Measurements from ENCODE around the gene PTDSS2. TPM values are rescaled to one million over a fixed set of nuclear protein-coding genes. Genes with fewer than 3 reads are reported as not detected.

PTDSS2 gene
- total and polyA plus RNA-seq, 2 of the 4 experiments (the other 2 are of a cell fraction), result 23.5 to 26.6 TPM

GRCh38 chr11:422249-422656, 27.8 kb upstream of the PTDSS2 start:
- H4K20me1 ChIP-seq (ENCODE audit: insufficient read depth, low read length), result no peaks in the 10 kb centered on the region
- WGBS, 2 experiments (ENCODE audit: extremely low coverage in 2 of 2, insufficient read length in 1 of 2), result 14% methylated on average over 1 of the region's 10 CpGs; no CpG with 5 or more reads in 1 of the 2 experiments

More at GRCh38 chr11:422249-422656, 27.8 kb upstream of the PTDSS2 start:
- in situ Hi-C loops (cut with MboI; ENCODE audit: low sequenced_read_pairs), result no loop called here
- Histone ChIP-seq H3K18ac (ENCODE audit: low read depth, low read length) (no peak overlapping the region), H2BK20ac (ENCODE audit: low read depth, low read length) (no peak overlapping the region), H3K4me2 (ENCODE audit: low read depth, low read length) (no peak overlapping the region), H2BK15ac (ENCODE audit: low read depth, low read length) (no peak overlapping the region), H2BK5ac (ENCODE audit: low read depth, low read length, poor library complexity, severe bottlenecking) (no peak overlapping the region), H3K27me3 (ENCODE audit: control insufficient read depth, insufficient read depth, low read length) (peaks cover 44% of the 10 kb centered on the region), H4K91ac (ENCODE audit: insufficient read depth, low read depth, low read length) (no peak overlapping the region), H3K9me3 (ENCODE audit: control insufficient read depth, insufficient read depth, low read length) (no peaks in the 10 kb centered on the region), H3K79me1 (ENCODE audit: low read depth in 1 of 2, low read length in 2 of 2) (no peaks in the 10 kb centered on the region), H3K23ac (ENCODE audit: low read depth, low read length) (no peak overlapping the region), H3K4ac (ENCODE audit: low read depth, low read length) (no peak overlapping the region), H4K5ac (ENCODE audit: low read depth, low read length) (no peak overlapping the region), H3K4me3 (ENCODE audit: insufficient read depth, low read depth, low read length) (no peak overlapping the region), H3K4me1 (ENCODE audit: control insufficient read depth, insufficient read depth, low read length) (no peaks in the 10 kb centered on the region), H3K9me1 (ENCODE audit: insufficient read depth, low read length) (no peaks in the 10 kb centered on the region), H3K27ac (ENCODE audit: insufficient read depth, low read length) (no peak overlapping the region), H3K14ac (replicated peaks; ENCODE audit: low read depth, low read length) (no peak overlapping the region), H3K36me3 (ENCODE audit: control insufficient read depth, insufficient read depth, low read length) (no peaks in the 10 kb centered on the region), H3K56ac (ENCODE audit: extremely low read depth, insufficient read depth, low read length) (no peak overlapping the region), H2BK120ac (ENCODE audit: low read depth, low read length) (no peak overlapping the region), H3K9ac (ENCODE audit: low read depth, low read length) (no peak overlapping the region), H2AK5ac (ENCODE audit: low read depth, low read length) (no peak overlapping the region), H2AK9ac (replicated peaks; ENCODE audit: low read depth, low read length, poor library complexity) (no peak overlapping the region), H4K8ac (ENCODE audit: low read depth in 2 of 2, low read length in 2 of 2) (no peak overlapping the region), H2AFZ (replicated peaks; ENCODE audit: low read length, poor library complexity) (no peak overlapping the region)
- dilution Hi-C loops (cut with HindIII; ENCODE audit: low sequenced_read_pairs, unreplicated experiment), result no loop called here
- ChIA-PET POLR2A (ENCODE audit: unreplicated experiment) (no interaction called here), CTCF (interaction anchor here (1.1 kb wide), 1 partner anchor 27 kb away, joined by 4 read pairs; no protein-coding TSS in a partner anchor)
- ATAC-seq (ENCODE audit: low read depth), result peak; percentile 27
- TF ChIP-seq RCOR1 (IDR thresholded peaks at IDR 0.05; ENCODE audit: insufficient replicate concordance, low read length) (no peak), MAZ (IDR thresholded peaks at IDR 0.05; ENCODE audit: borderline replicate concordance, low read depth, low read length) (no peak), MXI1 (IDR thresholded peaks at IDR 0.05; ENCODE audit: borderline replicate concordance, low read depth, low read length) (no peak), ELK1 (IDR thresholded peaks at IDR 0.05; ENCODE audit: borderline replicate concordance, low read depth, low read length) (no peak), CHD1 (IDR thresholded peaks at IDR 0.05; ENCODE audit: low read depth, low read length) (no peak), CTCF (conservative IDR thresholded peaks at IDR 0.05; ENCODE audit: low read depth, low read length) (no peak), FOS (IDR thresholded peaks at IDR 0.05; ENCODE audit: low read depth, low read length) (no peak), BHLHE40 (IDR thresholded peaks at IDR 0.05; ENCODE audit: low read depth, low read length) (no peak), CEBPB (IDR thresholded peaks at IDR 0.05; ENCODE audit: low read depth, low read length) (no peak), RAD21 (IDR thresholded peaks at IDR 0.05; ENCODE audit: low read length) (no peak), MAFK (IDR thresholded peaks at IDR 0.05; ENCODE audit: low read depth, low read length) (no peak), SMC3 (IDR thresholded peaks at IDR 0.05; ENCODE audit: low read depth, low read length) (no peak)
- intact Hi-C loops (cut with micrococcal nuclease), result no loop called here
- no TSS peak for BruUV-seq (replicated peaks)
- no peak for DNase-seq
